Lower lobe of right lung (tissue), 2 donors: ENCODE results near the gene SLC26A2. TPM values are rescaled to one million over a fixed set of nuclear protein-coding genes. Genes with fewer than 3 reads are reported as not detected.

Experiments used
- ATAC-seq, 2 donors: fragments of 200-7000 bp; cut with Tn5 transposase; one replicate each; pipeline ENCODE4 v1.9.1; 2020 to 2022; ENCODE audit warnings: mild to moderate bottlenecking in 2 of 2, moderate library complexity in 2 of 2
- DNase-seq: peaks from one replicate; pipeline ENCODE4 v3.0.0-alpha.2; 2020
- H3K27ac ChIP-seq: fragments of 200-600 bp; one replicate; pipeline ENCODE4 v1.8.0; 2022
- H3K27me3 ChIP-seq: fragments of 200-600 bp; one replicate; pipeline ENCODE4 v1.8.0; 2022; ENCODE audit warnings: low read depth
- H3K36me3 ChIP-seq: fragments of 200-600 bp; one replicate; pipeline ENCODE4 v1.8.0; 2022; ENCODE audit warnings: mild to moderate bottlenecking
- H3K4me1 ChIP-seq: fragments of 200-600 bp; one replicate; pipeline ENCODE4 v1.8.0; 2022
- H3K4me3 ChIP-seq: fragments of 200-600 bp; one replicate; pipeline ENCODE4 v1.8.0; 2022; ENCODE audit warnings: mild to moderate bottlenecking
- H3K9me3 ChIP-seq: fragments of 200-600 bp; one replicate; pipeline ENCODE4 v1.8.0; 2022
- intact Hi-C: fragments of 100-400 bp; cut with DNase I; formaldehyde crosslinking; loops from one replicate; pipeline ENCODE4 v1.11.0; 2022
- total RNA-seq: library from RNA; stranded (reverse); fragmentation: NEBNext Ultra II Directional; extraction: Animal tissue kit (Norgen Biotek cat#: 25700); gene quantifications from one replicate; pipeline ENCODE4 v1.2.1, GENCODE V29; 2021
- TF ChIP-seq, protein P1 (sequence below): fragments of 200-600 bp; IDR thresholded peaks from one replicate; pipeline ENCODE4 v1.8.0; 2022; ENCODE audit warnings: antibody characterized with exemption, mild to moderate bottlenecking
- donor health status: DM: no; HTN: yes; CAD: no; lungs with severe emphysema.

Gene SLC26A2
- total RNA-seq, 1 donor from 2014 or later, result 14.7 TPM

GRCh38 chr5:149924486-149924885 is 36.1 kb upstream of the SLC26A2 start:
- H3K4me1 ChIP-seq, result no peaks in the 10 kb centered on the region
- no peaks in the 10 kb centered on the region for H3K36me3 ChIP-seq
- ATAC-seq (no peak), DNase-seq (no peak)
- TF ChIP-seq, protein P1, sequence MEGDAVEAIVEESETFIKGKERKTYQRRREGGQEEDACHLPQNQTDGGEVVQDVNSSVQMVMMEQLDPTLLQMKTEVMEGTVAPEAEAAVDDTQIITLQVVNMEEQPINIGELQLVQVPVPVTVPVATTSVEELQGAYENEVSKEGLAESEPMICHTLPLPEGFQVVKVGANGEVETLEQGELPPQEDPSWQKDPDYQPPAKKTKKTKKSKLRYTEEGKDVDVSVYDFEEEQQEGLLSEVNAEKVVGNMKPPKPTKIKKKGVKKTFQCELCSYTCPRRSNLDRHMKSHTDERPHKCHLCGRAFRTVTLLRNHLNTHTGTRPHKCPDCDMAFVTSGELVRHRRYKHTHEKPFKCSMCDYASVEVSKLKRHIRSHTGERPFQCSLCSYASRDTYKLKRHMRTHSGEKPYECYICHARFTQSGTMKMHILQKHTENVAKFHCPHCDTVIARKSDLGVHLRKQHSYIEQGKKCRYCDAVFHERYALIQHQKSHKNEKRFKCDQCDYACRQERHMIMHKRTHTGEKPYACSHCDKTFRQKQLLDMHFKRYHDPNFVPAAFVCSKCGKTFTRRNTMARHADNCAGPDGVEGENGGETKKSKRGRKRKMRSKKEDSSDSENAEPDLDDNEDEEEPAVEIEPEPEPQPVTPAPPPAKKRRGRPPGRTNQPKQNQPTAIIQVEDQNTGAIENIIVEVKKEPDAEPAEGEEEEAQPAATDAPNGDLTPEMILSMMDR, result no peak
- H3K9me3 ChIP-seq, result no peaks in the 10 kb centered on the region
- no peak overlapping the region for H3K27ac ChIP-seq
- H3K27me3 ChIP-seq, result no peaks in the 10 kb centered on the region
- intact Hi-C loops, result no loop called here
- H3K4me3 ChIP-seq, result no peak overlapping the region

GRCh38 chr5:149930043-149930748 is 30.4 kb upstream of the SLC26A2 start:
- Histone ChIP-seq H3K4me3 (peak overlapping the region; percentile 12), H3K4me1 (no peaks in the 10 kb centered on the region), H3K36me3 (no peaks in the 10 kb centered on the region), H3K27ac (no peak overlapping the region), H3K27me3 (no peaks in the 10 kb centered on the region), H3K9me3 (no peaks in the 10 kb centered on the region)
- TF ChIP-seq, protein P1, result no peak
- intact Hi-C loops, result no loop called here
- ATAC-seq, result no peak
- no peak for DNase-seq

DNA sequence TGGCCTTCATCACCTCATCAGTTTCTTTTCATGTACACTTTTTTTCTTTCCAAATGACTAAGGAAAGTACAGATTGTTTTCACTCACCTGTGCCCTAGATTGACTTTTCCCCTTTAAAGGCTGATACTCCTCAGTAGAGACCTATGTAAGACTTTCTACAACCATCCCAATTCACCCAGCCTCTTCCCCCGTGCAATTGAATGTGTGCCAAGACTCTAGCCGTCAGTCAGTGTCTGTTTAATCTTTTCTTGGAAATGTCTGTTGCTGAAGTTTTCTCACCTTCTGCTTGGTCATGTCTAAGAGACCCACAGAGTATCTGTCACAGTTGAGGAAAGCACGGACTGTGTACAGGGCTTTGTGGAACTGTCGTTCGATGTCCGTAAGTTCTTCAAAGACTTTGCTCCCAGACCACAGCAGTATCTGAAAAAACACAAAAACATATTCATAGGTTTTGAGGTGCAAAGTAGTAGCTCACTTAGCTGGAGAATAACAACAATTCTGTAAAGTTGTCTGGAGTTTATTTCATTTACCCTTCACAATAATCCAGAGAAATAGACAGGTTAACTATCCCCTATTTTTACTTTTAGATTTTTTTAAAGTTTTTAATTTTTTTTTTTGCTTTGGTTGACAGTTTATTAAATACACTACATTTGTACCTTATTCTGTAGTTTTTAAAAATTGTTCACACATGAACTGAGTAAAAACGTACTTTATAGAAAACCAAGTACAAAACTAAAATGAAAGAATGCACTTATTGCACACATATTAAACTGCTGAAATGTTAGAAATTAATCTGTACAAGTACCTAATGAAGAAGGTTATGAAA is 29.6 kb upstream of the SLC26A2 start:
- Histone ChIP-seq H3K4me1 (no peaks in the 10 kb centered on the region), H3K27ac (no peak overlapping the region), H3K27me3 (no peaks in the 10 kb centered on the region), H3K36me3 (no peaks in the 10 kb centered on the region), H3K9me3 (no peaks in the 10 kb centered on the region), H3K4me3 (peak overlapping the region; percentile 12)
- DNase-seq, result no peak
- ATAC-seq, result no peak
- TF ChIP-seq, protein P1, result no peak
- intact Hi-C loops, result no loop called here

DNA sequence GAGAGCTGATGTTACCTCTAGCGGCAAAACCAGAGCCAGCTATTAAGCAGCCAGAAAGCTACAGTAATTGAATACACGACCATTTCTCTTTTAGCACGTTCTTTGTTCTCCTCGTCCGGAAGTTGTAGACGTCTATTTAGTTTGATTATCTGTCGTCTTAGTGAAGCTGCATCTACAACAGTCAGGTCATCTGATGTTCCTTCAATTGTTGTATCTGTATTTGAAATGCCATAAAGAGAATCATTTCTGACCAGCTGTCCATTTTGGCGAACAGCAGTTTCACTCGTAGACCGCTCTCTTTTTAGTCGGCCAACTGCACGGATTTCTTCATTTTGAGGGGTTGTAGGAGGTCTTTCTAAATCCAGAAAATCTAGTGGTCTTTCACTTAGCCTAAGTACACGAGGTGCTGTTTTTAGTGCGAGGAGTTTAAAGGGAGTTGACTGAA is 28.5 kb upstream of the SLC26A2 start:
- intact Hi-C loops, result no loop called here
- Histone ChIP-seq H3K27me3 (no peaks in the 10 kb centered on the region), H3K36me3 (no peaks in the 10 kb centered on the region), H3K4me1 (no peaks in the 10 kb centered on the region), H3K4me3 (peak overlapping the region; percentile 27), H3K9me3 (no peaks in the 10 kb centered on the region), H3K27ac (no peak overlapping the region)
- ATAC-seq, result no peak
- TF ChIP-seq, protein P1, result no peak
- no peak for DNase-seq

DNA sequence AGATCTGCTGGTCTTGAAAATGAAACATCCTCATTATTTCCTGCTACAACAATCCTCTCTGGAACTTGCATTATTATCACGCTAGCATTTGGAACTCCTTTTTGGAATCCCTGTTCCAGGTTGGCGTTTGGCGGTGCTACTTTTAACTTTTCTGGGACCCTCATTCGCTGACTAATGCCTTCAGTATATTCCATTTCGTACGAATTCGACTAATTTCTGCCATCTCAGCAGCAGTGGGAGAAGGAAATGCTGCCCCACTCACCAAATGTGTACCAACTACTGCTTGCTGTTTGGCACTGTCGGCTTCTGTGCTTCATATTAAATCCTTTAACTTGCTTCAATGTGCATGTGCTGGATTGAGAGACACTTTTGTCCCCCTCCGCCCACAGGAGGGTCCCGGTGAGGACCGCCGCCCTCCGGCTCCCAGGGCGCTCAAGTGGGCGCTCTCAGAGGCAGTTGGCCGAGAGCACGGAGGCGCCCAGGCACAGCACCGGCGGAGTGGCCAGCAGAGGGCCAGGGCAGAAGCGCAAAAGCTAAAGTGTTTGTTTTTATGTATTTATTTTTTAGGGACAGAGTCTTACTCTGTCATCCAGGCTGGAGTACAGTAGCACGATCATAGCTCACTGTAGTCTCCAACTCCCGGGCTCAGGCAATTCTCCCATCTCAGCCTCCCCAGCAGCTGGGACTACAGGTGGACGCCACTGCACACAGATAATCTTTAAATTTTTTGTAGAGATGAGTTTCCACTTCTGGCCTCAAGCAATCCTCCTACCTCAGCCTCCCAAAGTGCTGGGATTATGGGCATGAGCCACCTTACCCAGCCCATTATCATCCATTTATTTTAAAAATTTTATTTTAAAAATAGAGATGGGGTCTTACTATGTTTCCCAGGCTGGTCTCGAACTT is 27.9 kb upstream of the SLC26A2 start:
- Histone ChIP-seq H3K4me3 (peak overlapping the region; percentile 27), H3K27ac (no peak overlapping the region), H3K4me1 (peaks cover 4% of the 10 kb centered on the region), H3K9me3 (no peaks in the 10 kb centered on the region), H3K27me3 (no peaks in the 10 kb centered on the region), H3K36me3 (no peaks in the 10 kb centered on the region)
- TF ChIP-seq, protein P1, result peak; percentile 29
- intact Hi-C loops, result no loop called here
- no peak for DNase-seq
- ATAC-seq, result peak; percentile 60 to 71
